Prostate gland (tissue), 2 donors: ENCODE data around the gene TRAPPC14.

Source experiments
- POLR2A ChIP-seq: fragments of 450-650 bp; IDR thresholded peaks from one replicate; pipeline ENCODE4 v1.6.1; 2016; ENCODE audit warnings: antibody characterized with exemption, mild to moderate bottlenecking
- POLR2AphosphoS5 ChIP-seq: sonication (generic); formaldehyde crosslinking; IDR thresholded peaks from one replicate; pipeline ENCODE4 v1.6.1; 2017; ENCODE audit warnings: antibody characterized with exemption
- TF ChIP-seq, protein P1 (sequence below), 4 experiments: fragments of 200-600 bp in 2 of 4; fragments of 450-650 bp in 2 of 4; sonication (generic) in 2 of 4; IDR thresholded peaks; 1 replicate in 3 of 4; 2 replicates in 1 of 4; pipeline ENCODE4 v1.5.1; 2016 to 2019; ENCODE audit warnings: antibody characterized with exemption in 4 of 4, mild to moderate bottlenecking in 2 of 4, moderate library complexity in 2 of 4

DNA sequence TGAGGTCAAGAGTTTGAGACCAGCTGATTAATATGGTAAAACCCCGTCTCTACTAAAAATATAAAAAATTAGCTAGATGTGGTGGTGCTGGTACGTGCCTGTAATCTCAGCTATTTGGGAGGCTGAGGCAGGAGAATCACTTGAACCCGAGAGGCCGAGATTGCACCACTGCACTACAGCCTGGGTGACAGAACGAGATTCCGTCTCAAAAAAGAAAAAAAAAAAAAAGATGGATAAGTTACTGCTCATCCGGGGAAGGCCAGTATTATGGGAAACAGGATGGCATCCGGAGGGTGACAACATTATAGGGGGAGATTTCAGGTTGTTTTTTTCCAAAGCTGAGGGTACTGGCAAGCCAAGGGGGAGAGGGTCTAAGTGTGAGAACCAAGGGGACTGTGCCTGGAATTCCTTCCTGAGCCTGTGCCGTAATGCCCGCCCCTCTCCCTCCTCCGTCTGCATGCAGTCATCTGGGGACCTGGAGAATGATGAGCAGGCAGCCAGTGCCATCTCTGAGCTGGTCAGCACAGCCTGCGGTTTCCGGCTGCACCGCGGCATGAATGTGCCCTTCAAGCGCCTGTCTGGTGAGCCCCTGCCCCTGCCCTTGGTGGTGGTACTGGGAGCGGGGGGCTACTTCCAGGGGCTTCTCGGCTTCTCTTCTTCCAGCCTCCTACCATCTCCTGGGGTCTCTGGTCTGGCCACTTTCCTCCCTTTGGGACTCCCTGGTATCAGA, 5.4 kb downstream of the TRAPPC14 start:
- TF ChIP-seq POLR2A: no peak
- no peak for TF ChIP-seq POLR2AphosphoS5
- TF ChIP-seq, protein P1, sequence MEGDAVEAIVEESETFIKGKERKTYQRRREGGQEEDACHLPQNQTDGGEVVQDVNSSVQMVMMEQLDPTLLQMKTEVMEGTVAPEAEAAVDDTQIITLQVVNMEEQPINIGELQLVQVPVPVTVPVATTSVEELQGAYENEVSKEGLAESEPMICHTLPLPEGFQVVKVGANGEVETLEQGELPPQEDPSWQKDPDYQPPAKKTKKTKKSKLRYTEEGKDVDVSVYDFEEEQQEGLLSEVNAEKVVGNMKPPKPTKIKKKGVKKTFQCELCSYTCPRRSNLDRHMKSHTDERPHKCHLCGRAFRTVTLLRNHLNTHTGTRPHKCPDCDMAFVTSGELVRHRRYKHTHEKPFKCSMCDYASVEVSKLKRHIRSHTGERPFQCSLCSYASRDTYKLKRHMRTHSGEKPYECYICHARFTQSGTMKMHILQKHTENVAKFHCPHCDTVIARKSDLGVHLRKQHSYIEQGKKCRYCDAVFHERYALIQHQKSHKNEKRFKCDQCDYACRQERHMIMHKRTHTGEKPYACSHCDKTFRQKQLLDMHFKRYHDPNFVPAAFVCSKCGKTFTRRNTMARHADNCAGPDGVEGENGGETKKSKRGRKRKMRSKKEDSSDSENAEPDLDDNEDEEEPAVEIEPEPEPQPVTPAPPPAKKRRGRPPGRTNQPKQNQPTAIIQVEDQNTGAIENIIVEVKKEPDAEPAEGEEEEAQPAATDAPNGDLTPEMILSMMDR (IDR thresholded peaks at IDR 0.05): no peak
